Midbrain (tissue), 1 donor: Measurements from ENCODE around the gene UBE2D4.
"Not testable (repeated sequence)": the region's sequence is repeated elsewhere in the genome, so short reads cannot be mapped to it uniquely, and the experiment has no call there.

Source experiments
- DNase-seq: peaks from one replicate; lab custom pipeline; 2025; lab: John Stamatoyannopoulos, UW

Gene UBE2D4

GRCh38 chr7:43925984-43926797 lies at the start of gene UBE2D4:
TSS of gene UBE2D4 (plus strand) at chr7:43926436. CDS start at chr7:43926533, 97 bp downstream.
- peak; percentile 80 for DNase-seq

- no peak for DNase-seq
These were observed 49.1 kb upstream of the UBE2D4 start for GRCh38 chr7:43876976-43877745.

GRCh38 chr7:43877968-43878864 lies 48.0 kb upstream of the UBE2D4 start:
- no peak for DNase-seq

- no peak for DNase-seq
These were observed 47.4 kb upstream of the UBE2D4 start for GRCh38 chr7:43878867-43879266.

GRCh38 chr7:43879477-43879876 lies 46.8 kb upstream of the UBE2D4 start:
- DNase-seq, result no peak

DNA sequence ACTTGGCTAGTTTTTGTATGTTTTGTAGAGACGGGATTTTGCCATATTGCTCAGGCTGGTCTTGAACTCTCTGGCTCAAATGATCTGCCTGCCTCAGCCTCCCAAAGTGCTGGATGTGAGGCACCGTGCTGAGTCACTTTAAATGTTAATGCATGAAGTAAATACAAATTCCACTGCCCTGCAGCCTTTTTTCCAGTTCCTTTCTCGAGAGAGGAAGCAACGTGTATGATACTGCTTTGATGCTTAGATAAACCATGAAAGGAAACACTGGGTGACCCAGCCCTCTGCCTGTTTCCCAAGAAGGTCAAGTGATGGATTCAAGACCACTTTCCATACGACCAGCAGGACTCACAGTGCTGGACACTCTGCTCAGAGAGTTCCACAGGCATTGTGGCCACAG lies 45.6 kb upstream of the UBE2D4 start:
- no peak for DNase-seq

GRCh38 chr7:43884209-43884608 lies 42.0 kb upstream of the UBE2D4 start:
- DNase-seq, result no peak

DNA sequence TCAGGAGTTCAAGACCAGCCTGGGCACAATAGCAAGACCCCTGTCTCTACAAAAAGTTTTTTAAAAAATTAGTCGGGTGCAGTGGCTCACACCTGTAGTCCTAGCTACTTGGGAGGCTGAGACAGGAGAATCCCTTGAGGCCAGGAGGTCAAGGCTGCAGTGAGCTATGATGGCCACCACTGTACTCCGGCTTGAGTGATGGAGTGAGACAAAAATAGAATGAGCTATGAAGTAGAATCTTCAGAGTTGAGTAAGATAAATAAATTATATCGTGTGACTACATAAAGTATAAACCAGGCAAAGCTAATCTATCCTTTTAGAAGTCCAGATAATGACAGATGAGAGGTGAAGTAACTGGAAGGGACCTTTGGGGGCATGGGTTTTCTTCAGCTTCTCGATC lies 41.6 kb upstream of the UBE2D4 start:
- DNase-seq, result no peak

DNA sequence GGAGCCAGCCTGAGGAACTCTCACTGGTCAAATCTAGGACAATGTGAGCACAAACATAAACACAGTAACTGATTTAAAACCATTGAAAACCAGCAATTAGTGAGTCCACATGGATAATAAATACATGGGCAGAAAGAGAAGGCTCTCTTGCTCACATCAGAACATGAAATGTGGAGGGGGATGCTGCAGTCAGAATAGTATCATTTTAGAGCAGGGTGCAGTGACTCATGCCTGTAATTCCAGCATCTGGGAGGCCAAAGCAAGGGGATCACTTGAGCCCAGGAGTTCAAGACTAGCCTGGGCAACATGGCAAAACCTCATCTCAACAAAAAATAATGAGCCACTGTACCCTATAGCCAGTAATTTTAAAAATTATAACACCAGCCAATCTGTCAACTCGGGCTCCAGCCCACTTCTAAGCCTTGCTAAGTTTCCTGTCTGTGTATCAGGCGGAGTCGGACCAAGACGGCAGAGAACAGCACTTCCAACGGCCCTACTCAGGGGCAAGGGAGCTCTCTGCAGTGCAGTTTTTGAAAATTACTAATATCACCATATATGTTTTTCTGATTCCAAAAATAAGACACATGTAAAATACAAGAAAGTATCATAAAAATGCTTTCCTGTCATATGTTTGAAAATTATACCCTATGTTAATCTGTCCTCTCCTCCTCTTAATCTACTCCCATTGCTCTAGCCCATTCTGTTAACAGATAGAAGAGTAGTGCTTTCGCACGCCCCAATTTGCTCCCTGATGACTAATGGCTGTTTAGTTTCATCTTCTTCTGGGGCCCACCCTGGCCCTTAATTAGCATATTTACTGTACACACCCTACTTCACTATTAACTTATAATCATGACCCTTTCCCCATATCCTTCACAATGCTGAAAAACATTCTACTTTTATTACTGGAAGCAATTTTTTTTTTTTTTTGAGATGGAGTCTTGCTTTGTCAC lies 37.0 kb upstream of the UBE2D4 start:
- no peak for DNase-seq

DNA sequence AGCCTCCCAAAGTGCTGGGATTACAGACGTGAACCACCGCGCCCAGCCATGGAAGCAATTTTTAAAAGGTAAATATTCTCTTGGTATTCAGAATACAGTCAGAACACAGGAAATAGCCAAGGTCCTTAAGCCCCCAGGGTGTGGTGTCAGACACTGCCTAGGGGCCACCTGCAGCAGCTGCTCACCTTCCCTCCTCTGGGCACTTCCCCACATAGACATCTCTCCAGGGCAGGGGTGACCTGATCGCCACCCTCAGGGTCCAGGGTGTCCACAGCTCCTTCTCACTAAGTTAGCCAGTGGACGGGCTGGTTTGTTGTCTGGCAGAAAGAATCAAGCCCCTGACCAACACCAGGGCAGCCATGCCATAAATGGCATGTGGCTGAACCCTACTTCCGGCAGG lies 35.8 kb upstream of the UBE2D4 start:
- no peak for DNase-seq

DNA sequence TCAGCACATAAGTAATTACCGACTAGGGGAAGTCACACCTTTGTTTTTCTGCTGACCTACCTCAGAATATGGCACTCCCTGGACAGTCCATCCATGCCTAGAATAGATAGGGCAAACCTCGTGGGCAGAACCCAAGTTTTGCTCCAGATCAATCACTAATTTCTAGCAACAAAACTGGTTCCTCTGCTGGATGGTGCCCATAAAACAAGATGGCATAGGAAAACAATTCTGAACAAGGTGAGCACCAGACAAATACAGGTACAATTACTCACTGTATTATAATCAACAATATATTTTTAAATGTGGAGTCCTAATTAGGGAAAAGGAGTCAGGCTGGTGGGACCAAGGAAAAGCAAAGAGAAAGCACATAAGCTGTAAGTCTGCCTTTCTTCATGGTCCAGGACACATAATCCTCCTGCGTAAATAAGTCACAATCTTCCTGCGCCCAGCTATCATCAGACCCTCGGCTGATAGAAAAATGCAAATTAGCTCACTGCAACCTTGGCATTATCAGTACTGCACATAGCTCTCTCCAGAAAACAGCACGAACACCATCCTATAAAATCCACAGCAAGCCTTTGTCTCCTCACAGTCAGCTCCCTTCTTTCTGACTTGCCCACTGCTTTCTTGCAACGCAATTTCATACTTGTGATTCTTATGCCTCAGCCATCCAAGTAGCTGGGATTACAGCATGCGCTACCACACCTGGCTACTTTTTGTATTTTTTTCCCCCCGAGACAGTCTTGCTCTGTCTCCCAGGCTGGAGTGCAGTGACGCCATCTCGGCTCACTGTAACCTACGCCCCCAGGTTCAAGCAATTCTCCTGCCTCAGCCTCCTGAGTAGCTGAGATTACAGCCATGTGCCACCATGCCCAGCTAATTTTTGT lies 34.9 kb upstream of the UBE2D4 start:
- DNase-seq, result no peak

DNA sequence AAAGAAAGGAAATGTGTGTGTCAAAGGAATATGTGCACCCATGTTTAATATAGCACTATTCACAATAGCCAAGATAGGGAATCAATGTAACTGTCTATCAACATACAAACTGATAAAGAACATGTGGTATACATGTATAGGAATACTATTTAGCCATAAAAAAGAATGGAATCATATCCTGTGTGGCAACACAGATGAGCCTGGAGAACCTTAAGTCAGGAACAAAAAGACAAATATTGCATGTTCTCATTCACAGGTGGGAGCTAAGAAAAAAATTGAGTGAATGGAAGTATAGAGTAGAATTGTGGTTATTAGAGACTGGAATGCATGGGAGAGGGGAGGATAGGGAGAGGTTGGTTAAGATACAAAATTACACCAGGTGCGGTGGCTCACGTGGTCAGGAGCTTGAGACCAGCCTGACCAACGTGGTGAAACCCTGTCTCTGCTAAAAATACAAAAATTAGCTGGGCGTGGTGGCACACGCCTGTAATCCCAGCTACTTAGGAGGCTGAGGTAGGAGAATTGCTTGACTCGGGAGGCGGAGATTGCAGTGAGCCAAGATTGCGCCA lies 30.3 kb upstream of the UBE2D4 start:
- DNase-seq, result no peak

DNA sequence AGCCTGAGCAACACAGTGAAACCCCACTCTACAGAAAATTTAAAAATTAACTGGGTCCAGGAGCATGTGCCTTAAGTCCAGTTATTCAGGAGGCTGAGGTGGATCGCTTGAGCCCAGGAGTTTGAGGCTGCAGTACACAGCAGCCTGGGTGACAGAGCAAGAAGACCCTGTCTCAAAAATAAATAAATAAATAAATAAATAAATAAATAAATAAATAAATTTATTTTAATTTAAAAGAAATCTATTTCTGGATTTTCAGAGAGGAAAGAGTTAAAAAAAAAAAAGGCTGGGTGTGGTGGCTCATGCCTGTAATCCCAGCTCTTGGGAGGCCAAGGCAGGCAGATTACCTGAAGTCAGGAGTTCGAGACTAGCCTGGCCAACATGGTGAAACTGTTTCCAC lies 27.7 kb upstream of the UBE2D4 start:
- not testable (repeated sequence) for DNase-seq

- no peak for DNase-seq
These were observed 23.6 kb upstream of the UBE2D4 start for GRCh38 chr7:43902542-43903054.

GRCh38 chr7:43904533-43905208 lies 21.6 kb upstream of the UBE2D4 start:
- no peak for DNase-seq

DNA sequence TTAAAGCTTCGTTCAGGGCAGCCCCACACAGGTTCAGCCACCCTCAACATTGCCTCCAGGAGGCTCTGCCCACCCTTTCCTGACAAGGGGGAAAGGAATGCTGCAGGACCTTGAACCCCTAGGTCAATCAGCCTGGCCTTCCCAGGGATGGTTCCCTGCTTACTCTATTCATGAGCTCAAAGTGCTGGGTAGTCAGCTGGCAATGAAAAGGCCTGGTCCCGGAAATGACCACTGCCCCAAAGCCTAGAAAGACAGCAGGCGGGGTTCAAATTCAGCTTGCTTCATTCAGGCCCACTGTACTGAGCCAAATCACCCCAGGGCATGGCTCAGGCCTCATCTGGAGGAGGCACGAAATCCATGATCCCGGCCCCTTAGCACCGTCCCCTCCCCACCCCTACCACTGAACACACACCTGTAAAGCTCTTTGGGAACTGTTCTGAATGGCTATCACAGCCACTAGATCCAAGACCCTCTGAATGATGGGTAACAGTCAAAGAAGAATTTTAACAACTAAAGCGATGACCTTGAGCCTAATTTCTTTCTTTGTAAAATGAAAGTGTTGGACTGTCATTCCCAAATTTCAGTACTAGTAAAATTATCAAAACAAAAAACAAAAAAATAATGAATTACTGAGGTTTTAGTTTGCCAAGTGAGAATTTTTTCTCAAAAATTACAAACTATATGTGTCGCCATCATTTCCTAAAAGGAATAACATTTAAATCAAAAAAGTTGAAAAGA lies 20.9 kb upstream of the UBE2D4 start:
- DNase-seq, result no peak

DNA sequence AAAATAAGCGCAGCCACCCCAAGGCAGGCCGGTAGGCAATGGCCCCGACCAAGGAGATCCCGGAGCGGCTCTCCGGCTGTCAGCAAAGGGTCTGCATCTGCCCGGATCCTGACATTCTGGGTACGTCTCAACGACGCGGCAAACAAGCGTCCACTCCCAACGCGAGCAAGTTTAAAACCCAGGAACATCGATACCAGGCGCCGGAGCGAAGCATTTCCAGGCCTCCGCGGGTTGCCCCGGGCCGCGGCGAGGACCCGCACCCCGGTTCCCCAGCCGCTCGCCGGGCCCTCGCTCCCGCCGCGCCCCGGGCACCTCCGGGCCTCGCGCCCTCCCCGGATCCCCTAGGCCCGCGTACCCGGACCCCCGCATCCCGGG lies 20.3 kb upstream of the UBE2D4 start:
- DNase-seq, result peak; percentile 22

GRCh38 chr7:43906331-43907010 lies 19.8 kb upstream of the UBE2D4 start, which contains the start of gene URGCP:
TSS of gene URGCP (minus strand) at chr7:43906596. CDS start at chr7:43906575, 21 bp downstream.
- DNase-seq, result peak; percentile 40
